HepG2 (cell line): ENCODE measurements around the gene SND1. TPM values are rescaled to one million over a fixed set of nuclear protein-coding genes. Genes with fewer than 3 reads are reported as not detected.

Experiments used
- ATAC-seq: fragments of 200-7000 bp; cut with Tn5 transposase; 3 replicates; pipeline ENCODE4 v1.9.1; 2020; ENCODE audit warnings: mild to moderate bottlenecking, moderate library complexity
- BruUV-seq: library from RNA; stranded (reverse); fragments of 400-500 nt; replicated peaks from 2 replicates; lab custom pipeline; 2021; lab: Mats Ljungman, UMichigan
- CTCF ChIA-PET: fragments of 300-600 bp; formaldehyde crosslinking; extraction: SDS; loops from one replicate; lab custom pipeline; 2021; ENCODE audit warnings: low total read pairs, inconsistent platforms, low intra/inter-chr PET ratio; lab: Yijun Ruan, JAX
- POLR2A ChIA-PET: fragments of 350-600 bp; sonication (Branson Sonifier 250); formaldehyde crosslinking; loops from one replicate; lab custom pipeline; 2020; ENCODE audit warnings: antibody characterized with exemption, inconsistent platforms; lab: Yijun Ruan, JAX
- DNase-seq: peaks from one replicate; pipeline ENCODE4 v3.0.0-alpha.2; 2015; ENCODE audit warnings: low spot score
- FAIRE-seq: peaks from 3 replicates; lab custom pipeline; 2011; peaks lifted over from hg19 to GRCh38; lab: Jason Lieb, UNC
- H2AFZ ChIP-seq: one replicate; pipeline ENCODE4 v1.6.1; 2011; ENCODE audit warnings: low read length, inconsistent platforms
- H3K27ac ChIP-seq: fragments of 300-600 bp; 3 replicates; pipeline ENCODE4 v1.8.0; 2011; ENCODE audit warnings: mixed run types, mild to moderate bottlenecking, mixed read lengths, low read length, inconsistent platforms; ENCODE audit not compliant: insufficient read depth; ENCODE audit errors: extremely low read length
- H3K27me3 ChIP-seq, 2 experiments: fragments of 200-600 bp in 1 of 2; 2 replicates in 1 of 2; 3 replicates in 1 of 2; pipeline versions ENCODE4 v1.6.0 to v1.8.0; 2011; ENCODE audit warnings: low read length in 2 of 2, mild to moderate bottlenecking in 2 of 2, moderate library complexity in 2 of 2, inconsistent platforms in 1 of 2; ENCODE audit not compliant: insufficient read depth in 2 of 2, control insufficient read depth in 1 of 2
- H3K36me3 ChIP-seq, 2 experiments: fragments of 200-600 bp in 1 of 2; replicated peaks in 1 of 2; 2 replicates in 1 of 2; 3 replicates in 1 of 2; pipeline versions ENCODE4 v1.5.1 to v1.8.0; 2011; ENCODE audit warnings: low read length in 2 of 2, inconsistent platforms in 1 of 2; ENCODE audit not compliant: insufficient read depth in 2 of 2, control insufficient read depth in 1 of 2
- H3K4me1 ChIP-seq: 2 replicates; pipeline ENCODE4 v1.5.1; 2012; ENCODE audit warnings: low read length, inconsistent platforms; ENCODE audit not compliant: insufficient read depth
- H3K4me2 ChIP-seq: 2 replicates; pipeline ENCODE4 v1.6.0; 2011; ENCODE audit warnings: low read depth, low read length, inconsistent platforms
- H3K4me3 ChIP-seq, 3 experiments: fragments of 200-600 bp in 1 of 3; sonication (generic), shearing (Covaris generic) in 1 of 3; replicated peaks in 1 of 3; 2 replicates each; pipeline ENCODE4 v1.5.1; 2011 to 2016; ENCODE audit warnings: low read length in 3 of 3, inconsistent platforms in 2 of 3, low read depth in 2 of 3, mild to moderate bottlenecking in 2 of 3, control low read depth in 1 of 3, mixed read lengths in 1 of 3; ENCODE audit not compliant: insufficient read depth in 1 of 3
- H3K79me2 ChIP-seq: one replicate; pipeline ENCODE4 v1.6.1; 2011; ENCODE audit warnings: low read length, inconsistent platforms; ENCODE audit not compliant: insufficient read depth
- H3K9ac ChIP-seq: 2 replicates; pipeline ENCODE4 v1.6.0; 2011; ENCODE audit warnings: mild to moderate bottlenecking, low read depth, low read length, inconsistent platforms; ENCODE audit not compliant: insufficient read depth
- H3K9me3 ChIP-seq: 2 replicates; pipeline ENCODE4 v1.5.1; 2012; ENCODE audit warnings: mild to moderate bottlenecking, low read length
- H4K20me1 ChIP-seq: 2 replicates; pipeline ENCODE4 v1.6.0; 2011; ENCODE audit warnings: inconsistent platforms, mild to moderate bottlenecking, low read length, moderate library complexity; ENCODE audit not compliant: insufficient read depth
- CCAR2 ChIP-seq: fragments of 200-400 bp; formaldehyde crosslinking; optimal IDR thresholded peaks from 2 replicates; pipeline ENCODE3; 2018; ENCODE audit warnings: low read depth, mild to moderate bottlenecking, low read length, moderate library complexity
- CENPX ChIP-seq: sonication (generic); formaldehyde crosslinking; IDR thresholded peaks from 2 replicates; pipeline ENCODE4 v1.9.0; 2021; ENCODE audit warnings: mild to moderate bottlenecking, missing genetic modification reagents, moderate library complexity
- DMAP1 ChIP-seq: IDR thresholded peaks from 2 replicates; pipeline ENCODE4 v1.6.1; 2016
- FOXO1 ChIP-seq: sonication (generic); formaldehyde crosslinking; IDR thresholded peaks from 2 replicates; pipeline ENCODE4 v1.4.0; 2020; ENCODE audit warnings: missing genetic modification reagents
- GATAD1 ChIP-seq: IDR thresholded peaks from 2 replicates; pipeline ENCODE4 v1.6.1; 2016; ENCODE audit warnings: missing genetic modification reagents, missing compliant biosample characterization
- MBD4 ChIP-seq: IDR thresholded peaks from 2 replicates; pipeline ENCODE4 v1.6.1; 2012; ENCODE audit warnings: low read length, inconsistent platforms, borderline replicate concordance
- PCBP1 ChIP-seq: fragments of 200-400 bp; formaldehyde crosslinking; IDR thresholded peaks from 2 replicates; pipeline ENCODE4 v1.6.1; 2017; ENCODE audit warnings: mild to moderate bottlenecking, low read depth, low read length, borderline replicate concordance
- RNF2 ChIP-seq: fragments of 450-650 bp; conservative IDR thresholded peaks from 2 replicates; pipeline ENCODE4 v1.6.1; 2016; ENCODE audit warnings: low read depth
- SCMH1 ChIP-seq: sonication (generic); formaldehyde crosslinking; IDR thresholded peaks from 2 replicates; pipeline ENCODE4 v1.9.0; 2021; ENCODE audit warnings: missing genetic modification reagents, mild to moderate bottlenecking, borderline replicate concordance
- ZKSCAN5 ChIP-seq: sonication (generic); formaldehyde crosslinking; IDR thresholded peaks from 2 replicates; pipeline ENCODE4 v1.5.1; 2020; ENCODE audit warnings: mild to moderate bottlenecking, missing genetic modification reagents
- ZNF543 ChIP-seq: sonication (generic); formaldehyde crosslinking; IDR thresholded peaks from 2 replicates; pipeline ENCODE4 v1.4.0; 2020; ENCODE audit warnings: mild to moderate bottlenecking, missing genetic modification reagents
- ZNF569 ChIP-seq: sonication (generic); formaldehyde crosslinking; IDR thresholded peaks from 2 replicates; pipeline ENCODE4 v1.5.0; 2020; ENCODE audit warnings: mild to moderate bottlenecking, missing genetic modification reagents, moderate library complexity, borderline replicate concordance
- ZNF747 ChIP-seq: sonication (generic); formaldehyde crosslinking; IDR thresholded peaks from 2 replicates; pipeline ENCODE4 v1.8.1; 2023; ENCODE audit warnings: missing genetic modification reagents, mild to moderate bottlenecking, borderline replicate concordance
- ZZZ3 ChIP-seq: sonication (generic); formaldehyde crosslinking; IDR thresholded peaks from 2 replicates; pipeline ENCODE4 v1.4.0; 2020; ENCODE audit warnings: missing genetic modification reagents, mild to moderate bottlenecking, borderline replicate concordance
- WGBS: methylation state at CpG from one replicate; pipeline ENCODE4 v1.1.6; 2017; ENCODE audit warnings: low lambda C conversion rate; 5-methylcytosine and 5-hydroxymethylcytosine counted together
- in situ Hi-C: cut with HindIII; loops from 2 replicates; pipeline ENCODE4 v1.10.0; 2017; ENCODE audit warnings: low pct_unique_long_range_greater_than_20kb; ENCODE audit not compliant: extremely low pct_ligation_motif_present
- intact Hi-C: fragments of 100-400 bp; cut with micrococcal nuclease; formaldehyde crosslinking; loops from one replicate; pipeline ENCODE4 v1.10.0; 2022; ENCODE audit not compliant: unreplicated experiment
- polyA plus RNA-seq, 8 experiments: library from polyadenylated mRNA; depleted of rRNA in 3 of 8; stranded (reverse) in 7 of 8; unstranded in 1 of 8; fragments of >200 nt; fragmentation: Illumina TruSeq in 4 of 8; extraction: Trizol in 4 of 8; gene quantifications; 2 replicates each; pipeline versions ENCODE4 v1.2.1 to v1.2.3, GENCODE V29; 2011 to 2016; ENCODE audit warnings: low read depth in 4 of 8, missing spikeins in 1 of 8, mixed read lengths in 1 of 8; ENCODE audit not compliant: insufficient read depth in 1 of 8
- total RNA-seq, 5 experiments: library from RNA; depleted of rRNA; stranded (reverse); fragments of >200 nt; fragmentation: Illumina TruSeq; extraction: Trizol; gene quantifications; 2 replicates each; pipeline ENCODE4 v1.2.3, GENCODE V29; 2016; ENCODE audit warnings: low read depth in 1 of 5
- TF ChIP-seq, protein P1 (sequence below): sonication (generic); formaldehyde crosslinking; IDR thresholded peaks from 2 replicates; pipeline ENCODE4 v1.4.0; 2020; ENCODE audit warnings: missing genetic modification reagents, borderline replicate concordance
- TF ChIP-seq, protein P2 (sequence below): IDR thresholded peaks from 2 replicates; pipeline ENCODE4 v1.4.0; 2020; ENCODE audit warnings: mild to moderate bottlenecking, missing genetic modification reagents

The SND1 gene
- total and polyA plus RNA-seq, 2 of the 13 experiments (the other 11 are each of a cell fraction or from before 2014, with no cell fraction given), result 110 to 182 TPM

DNA sequence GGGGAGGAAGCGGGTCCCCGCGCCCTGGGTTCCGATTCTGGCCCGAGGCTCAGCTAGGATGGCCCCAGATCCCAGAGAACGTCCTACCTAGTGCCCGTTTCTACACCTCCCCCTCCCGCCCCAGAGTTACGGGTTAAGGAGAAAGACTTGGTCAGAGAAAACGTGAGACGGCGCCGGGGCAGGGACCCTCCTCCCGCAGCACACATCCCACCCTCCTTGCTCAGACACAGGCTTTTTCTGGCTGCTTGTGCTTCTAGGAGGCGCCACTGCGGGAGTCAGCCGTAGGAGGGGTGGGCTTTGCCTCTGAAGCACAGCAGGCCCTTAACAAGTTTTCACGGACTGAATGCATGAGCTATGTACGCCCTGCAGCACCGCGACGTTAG, 484.2 kb downstream of the SND1 start:
- no peak overlapping the region for H3K9ac ChIP-seq
- DNase-seq, result no peak
- no peaks in the 10 kb centered on the region for H3K9me3 ChIP-seq
- intact Hi-C loops (loop anchor here (1.0 kb wide), 1 partner anchor 73 kb away; no protein-coding TSS in a partner anchor), in situ Hi-C loops (loop anchor here (5.0 kb wide), 1 partner anchor 71 kb away; no protein-coding TSS in a partner anchor)
- ATAC-seq, result peak; percentile 64
- TF ChIP-seq, protein P1, sequence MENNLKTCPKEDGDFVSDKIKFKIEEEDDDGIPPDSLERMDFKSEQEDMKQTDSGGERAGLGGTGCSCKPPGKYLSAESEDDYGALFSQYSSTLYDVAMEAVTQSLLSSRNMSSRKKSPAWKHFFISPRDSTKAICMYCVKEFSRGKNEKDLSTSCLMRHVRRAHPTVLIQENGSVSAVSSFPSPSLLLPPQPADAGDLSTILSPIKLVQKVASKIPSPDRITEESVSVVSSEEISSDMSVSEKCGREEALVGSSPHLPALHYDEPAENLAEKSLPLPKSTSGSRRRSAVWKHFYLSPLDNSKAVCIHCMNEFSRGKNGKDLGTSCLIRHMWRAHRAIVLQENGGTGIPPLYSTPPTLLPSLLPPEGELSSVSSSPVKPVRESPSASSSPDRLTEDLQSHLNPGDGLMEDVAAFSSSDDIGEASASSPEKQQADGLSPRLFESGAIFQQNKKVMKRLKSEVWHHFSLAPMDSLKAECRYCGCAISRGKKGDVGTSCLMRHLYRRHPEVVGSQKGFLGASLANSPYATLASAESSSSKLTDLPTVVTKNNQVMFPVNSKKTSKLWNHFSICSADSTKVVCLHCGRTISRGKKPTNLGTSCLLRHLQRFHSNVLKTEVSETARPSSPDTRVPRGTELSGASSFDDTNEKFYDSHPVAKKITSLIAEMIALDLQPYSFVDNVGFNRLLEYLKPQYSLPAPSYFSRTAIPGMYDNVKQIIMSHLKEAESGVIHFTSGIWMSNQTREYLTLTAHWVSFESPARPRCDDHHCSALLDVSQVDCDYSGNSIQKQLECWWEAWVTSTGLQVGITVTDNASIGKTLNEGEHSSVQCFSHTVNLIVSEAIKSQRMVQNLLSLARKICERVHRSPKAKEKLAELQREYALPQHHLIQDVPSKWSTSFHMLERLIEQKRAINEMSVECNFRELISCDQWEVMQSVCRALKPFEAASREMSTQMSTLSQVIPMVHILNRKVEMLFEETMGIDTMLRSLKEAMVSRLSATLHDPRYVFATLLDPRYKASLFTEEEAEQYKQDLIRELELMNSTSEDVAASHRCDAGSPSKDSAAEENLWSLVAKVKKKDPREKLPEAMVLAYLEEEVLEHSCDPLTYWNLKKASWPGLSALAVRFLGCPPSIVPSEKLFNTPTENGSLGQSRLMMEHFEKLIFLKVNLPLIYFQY (CRISPR knock-in tag), result no peak
- TF ChIP-seq RNF2 (no peak), PCBP1 (0 out of 2 replicates have a peak, but pooled peaks have one; percentile 42), CCAR2 (no peak), FOXO1 (no peak), ZNF543 (peak; percentile 33; the same call in 1 of the 2 replicates), ZNF569 (CRISPR knock-in tag) (no peak), DMAP1 (no peak), MBD4 (no peak), ZKSCAN5 (no peak), ZZZ3 (0 out of 2 replicates have a peak, but pooled peaks have one; percentile 22), CENPX (CRISPR knock-in tag) (no peak), SCMH1 (CRISPR knock-in tag) (no peak), GATAD1 (no peak), ZNF747 (CRISPR knock-in tag) (no peak)
- TF ChIP-seq, protein P2, sequence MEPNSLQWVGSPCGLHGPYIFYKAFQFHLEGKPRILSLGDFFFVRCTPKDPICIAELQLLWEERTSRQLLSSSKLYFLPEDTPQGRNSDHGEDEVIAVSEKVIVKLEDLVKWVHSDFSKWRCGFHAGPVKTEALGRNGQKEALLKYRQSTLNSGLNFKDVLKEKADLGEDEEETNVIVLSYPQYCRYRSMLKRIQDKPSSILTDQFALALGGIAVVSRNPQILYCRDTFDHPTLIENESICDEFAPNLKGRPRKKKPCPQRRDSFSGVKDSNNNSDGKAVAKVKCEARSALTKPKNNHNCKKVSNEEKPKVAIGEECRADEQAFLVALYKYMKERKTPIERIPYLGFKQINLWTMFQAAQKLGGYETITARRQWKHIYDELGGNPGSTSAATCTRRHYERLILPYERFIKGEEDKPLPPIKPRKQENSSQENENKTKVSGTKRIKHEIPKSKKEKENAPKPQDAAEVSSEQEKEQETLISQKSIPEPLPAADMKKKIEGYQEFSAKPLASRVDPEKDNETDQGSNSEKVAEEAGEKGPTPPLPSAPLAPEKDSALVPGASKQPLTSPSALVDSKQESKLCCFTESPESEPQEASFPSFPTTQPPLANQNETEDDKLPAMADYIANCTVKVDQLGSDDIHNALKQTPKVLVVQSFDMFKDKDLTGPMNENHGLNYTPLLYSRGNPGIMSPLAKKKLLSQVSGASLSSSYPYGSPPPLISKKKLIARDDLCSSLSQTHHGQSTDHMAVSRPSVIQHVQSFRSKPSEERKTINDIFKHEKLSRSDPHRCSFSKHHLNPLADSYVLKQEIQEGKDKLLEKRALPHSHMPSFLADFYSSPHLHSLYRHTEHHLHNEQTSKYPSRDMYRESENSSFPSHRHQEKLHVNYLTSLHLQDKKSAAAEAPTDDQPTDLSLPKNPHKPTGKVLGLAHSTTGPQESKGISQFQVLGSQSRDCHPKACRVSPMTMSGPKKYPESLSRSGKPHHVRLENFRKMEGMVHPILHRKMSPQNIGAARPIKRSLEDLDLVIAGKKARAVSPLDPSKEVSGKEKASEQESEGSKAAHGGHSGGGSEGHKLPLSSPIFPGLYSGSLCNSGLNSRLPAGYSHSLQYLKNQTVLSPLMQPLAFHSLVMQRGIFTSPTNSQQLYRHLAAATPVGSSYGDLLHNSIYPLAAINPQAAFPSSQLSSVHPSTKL (CRISPR knock-in tag), result no peak
- no peaks in the 10 kb centered on the region for H3K36me3 ChIP-seq
- peak overlapping the region; percentile 91 for H3K4me2 ChIP-seq
- ChIA-PET CTCF (interaction anchor here (3.3 kb wide), 1 partner anchor 73 kb away, joined by 36 read pairs; no protein-coding TSS in a partner anchor), POLR2A (interaction anchor here (0.8 kb wide), 1 partner anchor 13 kb away, joined by 3 read pairs; no protein-coding TSS in a partner anchor)
- no peak overlapping the region for H3K27ac ChIP-seq
- FAIRE-seq, result no peak
- BruUV-seq, result no TSS peak
- H3K79me2 ChIP-seq, result no peaks in the 10 kb centered on the region
- H3K27me3 ChIP-seq, result peaks cover 2 to 49% of the 10 kb centered on the region in 2 experiments; a peak in 4 of 5 replicates
- peak overlapping the region; percentile 41 to 72 (median 49) for H3K4me3 ChIP-seq
- H3K4me1 ChIP-seq, result peaks cover 14% of the 10 kb centered on the region
- WGBS, result 1% methylated on average over 11 of the region's 22 CpGs
- no peaks in the 10 kb centered on the region for H4K20me1 ChIP-seq
- no peak overlapping the region for H2AFZ ChIP-seq
